Measurements from ENCODE around the gene EIF5AL1.
"Not testable (repeated sequence)": the region's sequence is repeated elsewhere in the genome, so short reads cannot be mapped to it uniquely, and the experiment has no call there.

- TF ChIP-seq CTCF (IDR thresholded peaks at IDR 0.05 in 8 of 11, conservative IDR thresholded peaks at IDR 0.05 in 3 of 11); POLR2A (IDR thresholded peaks at IDR 0.05); POLR2AphosphoS5 (IDR thresholded peaks at IDR 0.05): not testable (repeated sequence)
These were observed 34.8 kb downstream of the EIF5AL1 start for GRCh38 chr10:79547128-79547527.
